ENCODE results near the gene PRKAR1B. TPM values are rescaled to one million over a fixed set of nuclear protein-coding genes. Genes with fewer than 3 reads are reported as not detected.
A peak's percentile ranks its signal among the peaks of the same experiment; 100 is the strongest.

The PRKAR1B gene
- polyA plus RNA-seq, 6 donors from 2014 or later: 2.9 to 5.9 (median 4.2) TPM

DNA sequence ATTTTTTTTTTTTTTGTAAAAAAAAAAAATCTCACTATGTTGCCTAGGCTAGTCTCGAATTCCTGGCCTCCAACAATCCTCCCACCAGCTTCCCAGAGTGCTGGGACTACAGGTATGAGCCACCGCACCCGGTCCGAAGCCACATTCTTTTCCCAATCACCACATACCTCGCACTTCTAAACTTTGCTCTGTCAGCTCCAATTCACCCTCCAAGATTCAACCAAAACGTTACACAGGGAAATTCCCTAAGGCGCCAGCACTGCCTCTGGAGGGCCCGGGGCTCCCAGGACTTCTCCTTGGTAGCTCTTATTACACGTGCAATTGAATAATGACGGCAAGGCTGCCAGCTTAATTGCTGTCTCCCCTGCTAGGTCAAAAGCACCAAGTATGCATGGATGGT lies 10.9 kb downstream of the PRKAR1B start:
- Mint-ChIP-seq H3K4me3 (no peak overlapping the region), H3K27ac (no peak overlapping the region), H3K36me3 (peaks cover 0 to 18% of the 10 kb centered on the region in 2 donors), H3K27me3 (peaks cover 8 to 25% (median 20%) of the 10 kb centered on the region in 3 donors), H3K9me3 (peaks cover 0 to 10% (median 0%) of the 10 kb centered on the region in 7 donors), H3K4me1 (peaks cover 13 to 25% (median 17%) of the 10 kb centered on the region in 3 donors)
- no peak for ATAC-seq (ENCODE audit: low read depth in 2 of 2)
- no peak for DNase-seq

DNA sequence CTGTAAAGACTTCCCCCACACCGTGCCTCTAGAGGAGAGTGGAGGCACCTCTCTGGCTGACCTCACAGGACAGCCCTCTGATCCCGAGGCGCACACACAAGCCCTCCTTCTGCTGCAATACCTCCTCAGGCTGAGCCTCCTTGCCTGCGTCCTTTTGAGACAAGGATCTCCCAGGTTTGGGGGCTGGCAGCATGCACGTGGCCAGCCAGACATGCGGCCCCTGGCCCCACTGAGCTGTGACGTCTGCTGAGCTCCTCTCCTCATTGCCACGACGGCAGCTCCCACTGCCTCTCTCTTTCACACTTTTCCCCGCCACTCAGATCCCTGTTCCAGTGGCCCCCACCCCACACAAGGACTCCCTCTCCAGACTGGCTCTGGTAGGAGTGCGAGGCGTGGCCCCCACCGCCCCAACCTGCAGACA lies 12.8 kb downstream of the PRKAR1B start:
- Mint-ChIP-seq H3K9me3 (peaks cover 0 to 4% (median 0%) of the 10 kb centered on the region in 7 donors), H3K4me1 (peaks cover 14 to 25% (median 17%) of the 10 kb centered on the region in 3 donors), H3K4me3 (peak overlapping the region; percentile 48 to 81 (median 68)), H3K27ac (peak overlapping the region in 2 of 6 donors; percentile 84), H3K36me3 (peaks cover 0 to 18% of the 10 kb centered on the region in 2 donors), H3K27me3 (peaks cover 8 to 26% (median 20%) of the 10 kb centered on the region in 3 donors)
- ATAC-seq (ENCODE audit: low read depth in 2 of 2) (no peak), DNase-seq (no peak)

DNA sequence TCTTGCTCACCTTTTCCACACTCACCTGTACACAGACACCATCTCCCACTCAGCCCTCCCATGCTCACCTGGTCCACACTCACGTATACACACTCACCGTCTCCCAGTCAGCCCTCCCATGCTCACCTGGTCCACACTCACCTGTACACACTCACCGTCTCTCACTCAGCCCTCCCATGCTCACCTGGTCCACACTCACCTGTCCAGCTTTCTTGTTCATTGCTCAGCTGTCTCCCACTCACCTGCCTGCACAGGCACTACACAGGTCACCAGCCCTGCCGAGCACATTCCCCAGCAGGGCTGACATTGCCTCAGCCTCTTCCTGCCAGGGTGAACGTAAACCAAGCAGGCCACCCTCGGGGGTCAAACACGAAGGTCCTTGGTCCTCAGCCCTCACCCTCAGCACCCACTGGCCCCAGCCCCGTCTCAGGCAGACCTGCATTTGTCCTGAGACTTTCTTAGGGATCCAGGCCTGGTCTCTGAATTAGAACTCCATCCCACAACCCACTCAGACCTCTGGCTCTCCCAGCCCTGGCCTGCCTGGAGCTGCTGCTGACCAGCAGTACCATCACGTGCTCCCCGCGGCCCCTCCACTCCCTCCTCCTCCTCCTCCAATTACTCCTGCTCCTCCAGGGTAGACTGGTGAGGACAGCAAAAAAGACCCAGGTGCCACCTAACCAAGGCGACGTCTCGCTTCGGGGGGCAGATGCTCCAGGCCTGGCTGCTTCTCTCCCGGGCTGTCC lies 13.4 kb downstream of the PRKAR1B start:
- Mint-ChIP-seq H3K4me3 (peak overlapping the region; percentile 48 to 79 (median 70)), H3K27me3 (peaks cover 8 to 26% (median 20%) of the 10 kb centered on the region in 3 donors), H3K27ac (peak overlapping the region in 3 of 6 donors; percentile 9 to 52 (median 41)), H3K9me3 (peaks cover 0 to 3% (median 0%) of the 10 kb centered on the region in 7 donors), H3K36me3 (peaks cover 0 to 18% of the 10 kb centered on the region in 2 donors), H3K4me1 (peaks cover 13 to 25% (median 17%) of the 10 kb centered on the region in 3 donors)
- ATAC-seq (ENCODE audit: low read depth in 2 of 2) (no peak), DNase-seq (no peak)

DNA sequence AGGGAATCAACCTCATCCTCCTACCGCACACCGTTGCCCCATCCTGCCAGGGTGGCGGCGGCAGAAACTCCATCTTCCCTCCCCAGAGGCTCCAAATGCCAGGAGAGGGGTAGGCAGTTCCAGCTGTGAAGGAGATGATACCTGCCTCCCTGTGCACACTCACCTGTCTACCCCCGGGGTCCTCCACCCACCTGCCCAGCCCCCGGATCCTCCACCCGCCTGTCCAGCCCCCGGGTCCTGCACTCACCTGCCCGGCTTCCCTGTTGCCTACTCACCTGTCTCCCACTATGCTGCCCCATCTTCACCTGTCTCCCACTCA lies 14.0 kb downstream of the PRKAR1B start:
- DNase-seq (no peak), ATAC-seq (ENCODE audit: low read depth in 2 of 2) (no peak)
- H3K27me3 Mint-ChIP-seq: peaks cover 8 to 26% (median 20%) of the 10 kb centered on the region in 3 donors
- H3K9me3 Mint-ChIP-seq: no peaks in the 10 kb centered on the region
- no peak overlapping the region for H3K27ac Mint-ChIP-seq
- peaks cover 11 to 25% (median 17%) of the 10 kb centered on the region in 3 donors for H3K4me1 Mint-ChIP-seq
- H3K36me3 Mint-ChIP-seq: peaks cover 0 to 18% of the 10 kb centered on the region in 2 donors
- H3K4me3 Mint-ChIP-seq: peak overlapping the region; percentile 41 to 79 (median 70)

DNA sequence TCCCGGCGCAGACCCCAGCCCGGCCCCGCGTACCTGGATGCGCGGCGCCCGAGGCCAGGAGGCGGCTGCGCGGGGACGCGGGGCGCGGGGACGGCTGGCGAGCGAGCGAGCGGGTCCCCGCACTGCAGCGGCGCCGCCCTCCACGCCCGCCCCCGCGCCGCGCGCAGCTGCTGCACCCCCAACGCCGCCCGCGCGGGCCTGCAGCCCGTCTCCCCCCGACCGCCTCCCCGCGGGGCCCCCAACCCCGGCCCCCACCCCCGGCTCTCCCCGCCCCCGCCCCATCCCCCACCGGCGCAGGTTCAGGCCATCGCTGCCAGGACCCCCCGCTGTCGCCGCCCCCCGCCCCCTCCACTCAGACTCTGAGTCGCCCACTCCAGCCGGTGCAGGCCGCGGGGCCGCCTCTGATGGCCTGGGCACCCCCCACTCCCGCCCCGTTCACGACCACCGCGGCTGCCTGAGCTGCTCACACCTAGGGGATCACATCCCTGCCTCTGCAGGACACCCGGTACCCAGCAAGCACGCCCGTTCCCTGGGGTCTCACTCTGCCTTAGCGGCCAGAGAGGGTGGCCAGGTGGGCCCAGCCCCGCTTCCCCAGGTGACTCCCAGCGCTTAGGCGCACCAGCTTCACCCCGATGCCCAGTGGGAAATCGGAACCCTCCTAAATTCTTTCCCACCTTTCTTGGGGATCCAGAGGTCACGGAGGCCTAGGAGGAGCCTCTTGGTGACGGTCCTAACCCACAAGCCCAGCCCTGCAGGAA lies 14.5 kb downstream of the PRKAR1B start:
- Mint-ChIP-seq H3K4me1 (peaks cover 11 to 25% (median 17%) of the 10 kb centered on the region in 3 donors), H3K27me3 (peaks cover 8 to 26% (median 20%) of the 10 kb centered on the region in 3 donors), H3K36me3 (peaks cover 0 to 18% of the 10 kb centered on the region in 2 donors), H3K27ac (no peak overlapping the region), H3K9me3 (no peaks in the 10 kb centered on the region), H3K4me3 (peak overlapping the region in 7 of 8 donors; percentile 36 to 66 (median 56))
- DNase-seq (no peak), ATAC-seq (ENCODE audit: low read depth in 2 of 2) (peak; percentile 58 to 61)

DNA sequence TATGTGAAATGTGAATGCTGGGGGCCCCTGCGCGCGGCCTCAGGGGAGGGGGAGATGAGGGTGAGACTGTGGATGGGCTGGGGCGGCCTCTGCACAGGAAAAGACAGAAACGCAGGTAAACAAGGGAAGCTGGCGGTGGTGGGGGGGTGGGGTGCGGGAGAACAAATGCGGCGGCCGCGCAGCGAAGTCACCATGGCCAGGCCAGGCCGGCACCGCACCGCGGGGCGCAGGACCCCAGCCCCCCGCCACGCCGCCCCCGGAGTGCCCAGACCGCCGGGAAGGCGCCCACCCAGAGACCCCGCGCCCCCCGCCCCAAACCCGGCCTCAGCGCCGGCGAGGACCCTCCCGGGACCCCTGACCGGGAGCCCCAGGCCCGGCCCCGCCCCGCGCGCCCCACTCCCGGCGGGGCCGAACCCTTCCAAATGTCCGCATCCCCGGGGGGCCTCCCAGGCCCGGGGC lies 15.1 kb downstream of the PRKAR1B start:
- ATAC-seq (ENCODE audit: low read depth in 2 of 2) (no peak), DNase-seq (no peak)
- Mint-ChIP-seq H3K36me3 (peaks cover 0 to 18% of the 10 kb centered on the region in 2 donors), H3K4me1 (peaks cover 11 to 22% (median 17%) of the 10 kb centered on the region in 3 donors), H3K27me3 (peaks cover 8 to 26% (median 20%) of the 10 kb centered on the region in 3 donors), H3K4me3 (peak overlapping the region in 2 of 8 donors; percentile 32 to 66), H3K9me3 (no peaks in the 10 kb centered on the region), H3K27ac (peak overlapping the region in 1 of 6 donors; percentile 36)

DNA sequence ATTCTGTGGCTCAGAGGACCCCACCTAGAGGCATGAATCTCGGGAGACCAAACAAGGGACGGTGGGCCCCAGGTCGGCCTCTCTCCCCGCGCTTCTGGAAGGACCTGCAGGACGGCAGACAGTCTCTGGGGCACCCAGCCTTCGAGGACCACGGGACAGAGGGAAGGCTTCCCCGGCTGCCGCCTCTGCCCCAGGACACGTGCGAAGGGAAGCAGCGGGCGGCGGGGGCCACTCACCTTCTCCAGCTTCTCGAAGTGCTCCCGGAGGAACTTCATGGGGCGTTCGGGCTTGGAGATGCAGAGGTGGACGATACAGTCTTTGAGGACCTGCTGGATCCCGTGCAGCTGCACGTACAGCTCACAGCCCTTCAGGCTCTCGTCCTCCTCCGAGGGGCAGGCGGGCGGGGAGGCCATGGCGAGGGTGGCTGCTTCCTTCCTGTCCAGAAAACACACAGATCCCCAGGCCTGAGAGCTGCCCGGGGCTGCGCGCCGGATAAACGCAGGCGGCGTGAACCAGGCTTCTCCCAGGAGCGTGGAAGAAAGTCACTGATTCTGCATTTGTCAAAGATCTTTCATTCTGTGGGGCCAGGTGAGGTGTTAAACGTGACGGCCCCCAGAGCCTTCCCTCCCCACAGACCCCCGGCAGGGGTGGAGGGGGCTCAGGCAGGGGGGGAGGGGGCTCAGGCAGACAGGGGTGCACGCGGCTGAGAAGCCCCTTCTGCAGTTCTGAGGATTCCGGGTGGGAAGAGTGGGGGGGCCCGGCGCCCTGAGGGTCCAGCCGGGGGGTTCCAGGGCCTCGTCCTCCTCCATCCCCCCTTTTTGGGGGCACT lies 15.8 kb downstream of the PRKAR1B start:
- DNase-seq (no peak), ATAC-seq (ENCODE audit: low read depth in 2 of 2) (no peak)
- Mint-ChIP-seq H3K27me3 (peaks cover 8 to 26% (median 20%) of the 10 kb centered on the region in 3 donors), H3K4me3 (peak overlapping the region in 7 of 8 donors; percentile 40 to 66 (median 55)), H3K9me3 (no peaks in the 10 kb centered on the region), H3K27ac (no peak overlapping the region), H3K4me1 (peaks cover 11 to 20% (median 17%) of the 10 kb centered on the region in 3 donors), H3K36me3 (peaks cover 0 to 18% of the 10 kb centered on the region in 2 donors)

DNA sequence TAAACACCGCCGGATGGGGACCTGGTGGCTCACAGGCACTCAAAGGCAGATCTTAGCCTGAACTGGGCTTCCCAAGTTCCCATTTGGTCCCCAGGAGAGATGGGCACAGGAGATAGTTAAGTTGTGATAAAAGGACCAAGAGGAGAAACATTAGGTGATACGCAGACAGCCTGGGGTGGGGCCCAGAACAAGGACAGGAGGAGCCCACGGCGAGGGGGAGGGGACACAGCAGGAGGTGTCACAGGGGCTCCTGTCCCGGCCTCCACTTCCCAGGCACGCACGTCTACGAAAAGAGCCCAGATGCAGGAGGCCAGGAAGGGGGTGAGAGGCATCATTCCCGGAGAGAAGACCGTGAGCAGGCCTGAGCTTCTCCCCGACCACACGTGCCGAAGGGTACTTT lies 16.9 kb downstream of the PRKAR1B start:
- ATAC-seq (ENCODE audit: low read depth in 2 of 2) (no peak), DNase-seq (no peak)
- H3K4me3 Mint-ChIP-seq: peak overlapping the region in 6 of 8 donors; percentile 38 to 62 (median 44)
- peaks cover 11 to 20% (median 17%) of the 10 kb centered on the region in 3 donors for H3K4me1 Mint-ChIP-seq
- peaks cover 0 to 18% of the 10 kb centered on the region in 2 donors for H3K36me3 Mint-ChIP-seq
- H3K27ac Mint-ChIP-seq: no peak overlapping the region
- H3K9me3 Mint-ChIP-seq: no peaks in the 10 kb centered on the region
- peaks cover 8 to 26% (median 20%) of the 10 kb centered on the region in 3 donors for H3K27me3 Mint-ChIP-seq

DNA sequence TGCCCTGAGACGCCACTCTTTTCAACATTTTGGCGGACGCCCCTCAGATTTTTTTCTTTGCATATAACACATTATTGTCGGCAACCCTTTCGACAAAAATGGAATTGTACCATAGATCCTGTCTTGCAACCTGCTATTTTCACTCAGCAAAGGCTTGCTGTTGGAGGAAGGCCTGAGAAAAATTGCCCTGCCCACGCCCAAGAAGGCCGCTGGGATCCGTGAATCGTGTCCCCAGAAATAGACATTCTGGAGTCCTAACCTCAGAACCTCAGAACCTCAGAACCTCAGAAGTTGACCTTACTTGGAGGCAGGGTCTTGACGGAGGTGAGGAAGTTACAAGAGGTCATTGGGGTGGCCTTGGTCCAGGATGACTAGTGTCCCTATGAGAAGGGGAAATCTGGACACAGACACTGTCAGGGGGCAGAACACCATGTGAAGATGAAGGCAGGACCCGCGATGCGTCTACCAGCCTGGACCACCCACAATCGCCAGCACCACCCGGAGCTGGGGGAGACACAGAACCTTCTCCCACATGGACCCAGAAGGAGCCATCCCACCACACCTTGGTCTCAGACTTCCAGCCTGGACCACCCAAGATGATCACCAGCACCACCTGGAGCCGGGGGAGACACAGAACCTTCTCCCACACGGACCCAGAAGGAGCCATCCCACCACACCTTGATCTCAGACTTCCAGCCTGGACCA lies 19.6 kb downstream of the PRKAR1B start:
- Mint-ChIP-seq H3K27ac (no peak overlapping the region), H3K4me1 (peaks cover 0 to 5% (median 0%) of the 10 kb centered on the region in 3 donors), H3K4me3 (peak overlapping the region in 1 of 8 donors; percentile 3), H3K36me3 (peaks cover 10 to 14% of the 10 kb centered on the region in 2 donors), H3K27me3 (peaks cover 0 to 4% (median 0%) of the 10 kb centered on the region in 3 donors), H3K9me3 (peaks cover 5 to 13% (median 8%) of the 10 kb centered on the region in 7 donors)
- DNase-seq (no peak), ATAC-seq (ENCODE audit: low read depth in 2 of 2) (no peak)

DNA sequence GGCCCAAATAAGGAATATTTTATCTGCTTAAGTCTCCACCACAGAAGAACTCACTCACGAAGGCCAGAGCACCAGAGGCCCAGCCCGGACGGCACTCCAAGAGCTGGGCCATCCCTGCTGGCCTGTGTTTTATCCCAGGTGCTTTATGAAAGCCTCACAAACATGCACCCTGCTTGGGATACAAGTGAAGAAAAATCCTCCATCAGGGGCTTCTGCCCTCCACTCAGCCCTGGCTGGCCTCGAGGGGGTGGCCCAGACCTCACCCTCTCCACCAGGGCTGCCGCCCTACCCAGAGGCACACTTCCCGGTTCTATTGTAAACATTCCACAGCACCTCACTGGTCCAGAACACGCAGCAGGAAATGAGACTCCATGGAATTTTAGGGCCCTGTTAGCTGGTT lies 20.4 kb downstream of the PRKAR1B start:
- Mint-ChIP-seq H3K4me3 (peak overlapping the region in 1 of 8 donors; percentile 15), H3K36me3 (peaks cover 15 to 19% of the 10 kb centered on the region in 2 donors)

DNA sequence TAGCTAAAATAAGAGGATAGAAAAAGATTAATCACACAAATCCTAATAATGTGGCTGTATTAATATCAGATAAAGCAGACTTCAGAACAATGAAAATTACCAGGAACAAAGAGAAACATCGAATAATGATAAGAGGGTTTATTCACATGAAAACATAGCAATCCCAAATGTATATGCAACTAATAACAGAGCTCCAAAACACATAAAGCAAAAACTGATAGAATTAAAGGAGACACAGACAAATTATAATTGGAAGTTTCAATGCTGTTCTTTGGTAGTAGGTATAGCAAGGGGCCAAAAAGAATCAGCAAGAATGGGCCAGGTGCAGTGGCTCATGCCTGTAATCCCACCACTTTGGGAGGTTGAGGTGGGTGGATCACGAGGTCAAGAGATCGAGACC lies 24.0 kb downstream of the PRKAR1B start:
- H3K4me1 Mint-ChIP-seq: no peaks in the 10 kb centered on the region
- H3K27ac Mint-ChIP-seq: no peak overlapping the region
- peaks cover 6 to 17% (median 12%) of the 10 kb centered on the region in 7 donors for H3K9me3 Mint-ChIP-seq
- no peak overlapping the region for H3K4me3 Mint-ChIP-seq
- DNase-seq (no peak), ATAC-seq (ENCODE audit: low read depth in 2 of 2) (no peak)
- H3K36me3 Mint-ChIP-seq: peaks cover 17 to 27% of the 10 kb centered on the region in 2 donors
- H3K27me3 Mint-ChIP-seq: no peaks in the 10 kb centered on the region

More for the DNA sequence above, 20.4 kb downstream of the PRKAR1B start:
- peaks cover 0 to 4% (median 0%) of the 10 kb centered on the region in 3 donors for H3K27me3 Mint-ChIP-seq
- peaks cover 0 to 5% (median 0%) of the 10 kb centered on the region in 3 donors for H3K4me1 Mint-ChIP-seq
- H3K9me3 Mint-ChIP-seq: peaks cover 5 to 17% (median 11%) of the 10 kb centered on the region in 7 donors
- no peak for DNase-seq
- H3K27ac Mint-ChIP-seq: no peak overlapping the region
- ATAC-seq (ENCODE audit: low read depth in 2 of 2): no peak

DNA sequence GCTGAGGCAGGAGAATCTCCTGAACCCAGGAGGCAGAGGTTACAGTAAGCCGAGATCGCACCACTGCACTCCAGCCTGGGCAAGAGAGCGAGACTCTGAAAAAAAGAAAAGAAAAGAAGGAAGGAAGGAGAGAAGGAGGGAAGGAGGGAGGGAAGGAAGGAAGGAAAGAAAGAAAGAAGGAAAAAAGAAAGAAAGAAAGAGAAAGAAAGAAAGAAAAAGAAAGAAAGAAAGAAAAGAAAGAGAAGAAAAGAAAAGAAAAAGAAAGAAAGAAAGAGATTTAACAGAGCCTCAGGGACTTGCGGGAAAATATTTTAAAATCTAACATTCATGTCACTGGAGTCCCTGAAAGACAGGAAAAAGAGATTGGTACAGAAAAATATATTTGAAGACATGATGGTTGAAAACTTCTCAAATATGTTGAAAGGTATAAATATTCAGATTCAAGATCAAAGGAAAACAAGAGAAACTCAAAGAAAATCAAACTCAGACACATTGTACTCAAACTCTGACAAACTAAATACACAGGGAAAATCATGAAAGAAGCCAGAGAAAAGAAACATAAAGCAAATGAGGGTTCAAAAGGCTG lies 25.9 kb downstream of the PRKAR1B start:
- no peaks in the 10 kb centered on the region for H3K27me3 Mint-ChIP-seq
- no peak overlapping the region for H3K4me3 Mint-ChIP-seq
- ATAC-seq (ENCODE audit: low read depth in 2 of 2) (no peak), DNase-seq (no peak)
- peaks cover 6 to 17% (median 12%) of the 10 kb centered on the region in 7 donors for H3K9me3 Mint-ChIP-seq
- H3K27ac Mint-ChIP-seq: no peak overlapping the region
- H3K4me1 Mint-ChIP-seq: no peaks in the 10 kb centered on the region
- peaks cover 17 to 27% of the 10 kb centered on the region in 2 donors for H3K36me3 Mint-ChIP-seq

Data from naive B cell (primary cell).